GM18861 (cell line): ENCODE data around the gene NUAK1.

Experiments
- ATAC-seq: cut with Tn5 transposase; IDR thresholded peaks from one replicate; pipeline ENCODE4 v1.9.1; 2021; ENCODE audit not compliant: unreplicated experiment

NUAK1 gene

DNA sequence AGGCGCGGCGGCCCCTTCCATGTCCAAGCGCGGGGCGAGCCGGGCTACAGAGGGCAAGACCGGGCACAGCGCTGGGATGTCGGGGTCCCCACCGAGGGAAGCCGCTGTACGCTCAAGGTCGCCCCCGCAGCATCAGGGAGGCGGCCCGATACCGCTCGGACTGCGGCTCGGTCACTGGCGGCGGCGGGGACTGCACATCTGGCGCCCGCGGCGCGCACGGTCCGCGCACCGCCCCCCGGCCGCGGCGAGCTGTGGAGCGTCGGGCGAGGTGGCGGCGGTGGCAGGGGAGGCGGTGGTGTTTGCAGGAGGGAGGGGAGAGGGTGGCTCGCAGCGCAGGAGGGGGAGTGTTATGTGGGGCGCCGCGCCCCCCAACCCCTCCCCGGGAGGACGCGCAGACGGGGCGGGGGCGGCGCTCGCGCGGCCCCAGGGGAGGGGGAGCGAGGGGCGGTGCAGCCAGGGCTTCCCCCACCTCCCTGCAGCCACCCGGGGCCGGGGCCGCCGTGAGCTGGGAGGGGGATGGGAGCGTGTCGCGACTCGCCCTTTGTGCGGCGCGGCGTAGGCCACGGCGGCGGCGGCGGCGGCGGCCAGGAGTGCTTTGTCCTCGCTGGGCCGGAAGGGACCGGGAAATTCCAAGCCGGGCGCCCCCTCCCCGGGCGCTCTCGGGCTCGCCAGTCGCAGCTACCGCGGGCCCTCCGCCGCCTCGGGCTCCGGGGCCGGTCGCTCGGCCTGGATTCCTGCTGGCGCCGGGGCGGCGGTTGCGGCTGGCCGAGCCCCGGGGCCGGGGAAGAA is at the start of gene NUAK1:
Gene NUAK1, minus strand, starts transcription at position 322 of the 789 bp plus-strand sequence. Its CDS starts 301 bp downstream, at position 21.
- no peak for ATAC-seq

DNA sequence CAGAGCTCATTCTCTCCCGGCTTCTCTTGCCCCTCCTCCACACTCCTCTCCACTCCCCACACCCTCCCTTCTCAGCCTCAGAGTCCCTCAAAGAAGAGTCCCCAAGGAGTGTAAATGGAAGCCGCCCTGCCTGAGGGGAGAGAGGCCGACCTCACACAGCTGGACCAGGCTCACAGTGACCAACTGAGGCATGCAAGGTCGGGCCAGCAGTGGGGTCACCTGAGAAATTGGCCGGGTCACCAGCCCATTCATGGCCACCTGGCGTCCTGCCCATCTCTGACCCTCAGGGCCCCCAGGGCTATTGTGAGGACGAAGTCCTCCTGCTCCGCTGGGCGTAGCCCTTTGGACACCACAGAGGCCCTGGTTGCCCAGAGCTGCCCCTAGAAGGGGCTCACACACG is 49.5 kb upstream of the NUAK1 start:
- no peak for ATAC-seq

DNA sequence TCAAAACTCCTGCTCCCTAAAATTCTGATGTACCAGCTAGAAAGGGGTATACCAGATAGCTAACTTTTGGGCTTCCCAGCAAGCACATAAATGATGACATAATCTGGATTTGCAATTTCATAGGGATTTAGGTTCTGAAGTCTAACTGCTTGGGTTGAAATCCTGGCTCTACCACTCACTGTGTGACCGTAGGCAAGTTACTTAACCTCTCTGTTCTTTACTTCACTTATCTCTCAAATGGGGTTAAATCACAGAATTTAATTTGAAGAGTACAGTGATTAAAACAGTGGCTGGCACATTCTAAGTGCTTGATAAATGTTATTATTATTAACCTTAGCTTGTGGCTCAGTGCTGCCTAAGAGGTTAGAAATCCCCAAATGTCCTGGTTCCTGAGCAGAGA is 49.1 kb upstream of the NUAK1 start:
- no peak for ATAC-seq

DNA sequence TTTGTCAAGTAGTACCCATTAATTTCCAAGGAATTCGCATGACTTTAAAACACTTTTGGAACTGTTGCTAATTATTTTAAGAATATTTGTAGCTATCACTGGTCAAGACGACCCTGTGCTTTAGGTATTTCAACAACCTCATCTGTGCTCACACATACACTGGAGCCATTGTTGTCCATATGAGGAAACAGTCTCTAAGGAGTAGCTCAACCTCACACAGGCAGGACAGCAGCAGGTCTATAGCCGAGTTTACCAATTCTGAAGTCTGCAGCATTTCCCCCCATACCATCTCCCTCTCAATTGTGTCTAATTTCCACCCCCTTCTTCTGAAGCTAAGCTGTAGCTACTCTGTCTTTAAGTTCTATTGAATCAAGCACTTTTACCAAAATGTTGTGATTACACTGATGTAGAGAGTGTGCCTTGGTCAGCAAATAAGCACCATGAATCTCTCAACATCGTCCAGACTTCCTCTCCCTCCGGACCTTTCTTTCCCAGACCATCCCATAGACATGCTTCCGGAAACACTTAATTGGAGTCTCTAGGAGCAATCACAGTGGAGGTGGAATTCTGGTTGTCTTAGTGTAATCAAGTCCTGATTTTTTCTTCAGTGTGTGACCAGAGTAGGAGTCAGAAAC is 48.5 kb upstream of the NUAK1 start:
- ATAC-seq: no peak

DNA sequence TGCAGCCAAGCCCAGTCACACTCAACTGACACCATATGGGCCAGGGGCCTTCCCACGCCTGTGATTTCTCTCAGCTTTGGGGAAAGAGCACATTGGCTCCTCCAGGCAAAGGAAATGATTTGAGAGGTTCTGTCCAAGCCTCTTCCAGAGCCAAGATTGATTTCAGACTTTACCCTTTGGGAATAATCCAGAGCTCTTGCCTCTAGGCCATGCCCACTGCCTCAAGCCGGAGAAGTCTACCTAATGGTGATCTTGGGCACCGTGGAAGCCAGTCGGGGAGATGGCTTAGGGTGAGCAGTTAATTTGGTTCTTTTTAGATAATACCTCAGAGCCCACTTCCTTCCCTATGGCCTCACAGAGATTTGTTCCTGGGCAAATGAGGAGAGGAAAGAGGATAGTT is 45.0 kb upstream of the NUAK1 start:
- no peak for ATAC-seq

DNA sequence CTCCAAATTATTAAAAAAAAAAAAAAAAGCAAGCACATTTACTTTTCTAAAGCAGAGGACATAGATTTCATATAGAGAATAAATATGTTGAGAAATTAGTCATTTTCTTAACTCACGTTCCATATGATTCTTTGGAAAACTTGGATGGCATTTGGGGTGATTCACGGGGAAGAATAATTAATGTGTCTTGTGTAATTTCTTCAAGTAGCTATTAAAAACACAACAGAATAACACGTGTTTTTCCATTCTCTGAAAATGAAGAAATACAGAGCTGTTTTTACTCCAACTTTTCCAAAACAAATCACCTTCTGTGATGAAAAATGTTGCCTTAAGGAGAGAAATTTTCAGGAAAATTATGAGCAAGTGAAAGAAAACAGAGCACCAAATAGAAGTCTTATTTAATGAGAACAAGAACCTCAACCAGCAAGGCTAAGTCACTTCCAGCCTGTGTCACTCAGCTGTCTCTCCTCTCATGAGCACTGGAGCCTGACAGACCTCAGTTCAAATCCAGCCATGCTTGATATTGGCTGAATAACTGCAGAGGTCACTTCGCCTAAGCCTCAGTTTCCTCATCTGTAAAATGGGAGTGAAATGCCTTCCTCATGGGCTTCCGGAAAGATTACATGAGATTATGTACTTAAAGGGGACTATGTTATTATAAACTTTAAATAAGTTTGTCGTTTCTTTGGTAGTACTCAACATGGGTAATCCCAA is 42.8 kb upstream of the NUAK1 start:
- no peak for ATAC-seq

DNA sequence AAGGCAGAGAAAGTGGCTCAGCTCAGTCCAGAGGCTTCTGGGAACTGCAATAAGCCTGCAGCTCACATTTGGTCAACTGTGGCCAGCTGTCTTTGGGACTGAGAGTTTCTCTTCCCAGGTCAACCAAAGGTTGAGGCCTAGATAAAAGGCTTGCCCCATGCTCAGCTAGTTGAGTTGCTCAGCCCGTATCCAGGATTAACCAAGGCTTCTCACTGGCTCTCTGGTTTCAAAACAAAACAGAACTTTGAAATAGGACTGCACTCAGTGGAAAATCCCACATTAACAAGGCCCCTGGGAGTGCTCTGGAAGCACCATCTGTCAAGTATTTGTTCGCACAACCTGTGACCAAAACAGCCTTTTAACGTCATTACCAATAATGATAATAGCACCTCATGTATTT is 40.3 kb upstream of the NUAK1 start:
- ATAC-seq: no peak

DNA sequence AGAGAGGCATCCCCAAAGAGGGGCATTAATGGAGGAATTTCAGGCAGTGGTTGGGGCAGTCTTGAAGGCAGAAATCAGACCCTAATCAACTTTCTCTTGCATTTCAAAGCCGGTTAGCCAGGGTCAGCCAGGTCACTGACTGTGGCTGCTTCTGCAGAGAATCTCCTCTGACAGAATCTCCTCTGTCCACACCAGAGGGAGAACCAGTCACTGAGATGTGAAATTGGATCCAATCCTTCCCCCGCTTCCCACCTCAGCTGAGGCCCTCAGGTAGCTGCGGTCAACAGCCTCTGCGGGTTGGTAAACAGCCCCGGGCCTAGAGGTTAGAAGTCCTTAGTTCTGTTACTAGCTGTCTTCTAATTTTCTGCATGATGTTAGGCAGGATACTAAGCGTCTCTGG is 39.8 kb upstream of the NUAK1 start:
- ATAC-seq: no peak

DNA sequence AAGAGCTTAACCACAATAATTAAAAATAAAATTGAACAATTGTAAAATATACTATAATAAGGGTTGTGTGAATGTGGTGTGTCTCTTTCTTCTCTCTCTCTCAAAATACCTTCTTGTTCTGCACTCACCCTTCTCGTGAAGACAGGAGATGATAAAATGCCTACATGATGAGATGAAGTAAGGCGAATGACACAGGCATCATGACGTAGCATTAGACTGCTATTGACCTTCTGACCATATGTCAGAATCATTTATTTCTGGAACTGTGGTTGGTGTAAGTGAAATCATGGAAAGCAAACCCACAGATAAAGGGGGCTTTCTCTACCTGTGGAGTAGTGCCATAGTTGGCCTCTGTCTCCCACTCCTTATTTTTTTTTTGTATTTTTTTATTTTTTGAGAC is 37.8 kb upstream of the NUAK1 start:
- no peak for ATAC-seq

DNA sequence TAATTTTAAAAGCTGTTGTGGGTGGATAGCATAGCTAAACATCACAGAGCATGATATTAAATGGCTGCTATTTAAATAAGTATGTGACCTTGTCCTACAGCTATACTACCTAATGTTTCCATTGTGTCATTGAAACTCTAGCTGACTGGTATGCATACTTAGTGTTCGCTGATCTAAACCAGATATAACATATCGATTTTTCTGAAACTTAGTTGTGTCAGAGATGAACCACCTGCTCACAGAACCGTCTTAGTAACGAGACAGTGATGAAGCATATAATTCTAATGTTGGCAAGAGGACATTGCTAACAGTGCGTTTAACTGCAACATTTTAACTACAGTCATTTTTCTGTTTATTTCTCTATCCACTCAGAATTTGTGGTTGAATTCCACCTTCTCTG is 36.1 kb upstream of the NUAK1 start:
- ATAC-seq: no peak

DNA sequence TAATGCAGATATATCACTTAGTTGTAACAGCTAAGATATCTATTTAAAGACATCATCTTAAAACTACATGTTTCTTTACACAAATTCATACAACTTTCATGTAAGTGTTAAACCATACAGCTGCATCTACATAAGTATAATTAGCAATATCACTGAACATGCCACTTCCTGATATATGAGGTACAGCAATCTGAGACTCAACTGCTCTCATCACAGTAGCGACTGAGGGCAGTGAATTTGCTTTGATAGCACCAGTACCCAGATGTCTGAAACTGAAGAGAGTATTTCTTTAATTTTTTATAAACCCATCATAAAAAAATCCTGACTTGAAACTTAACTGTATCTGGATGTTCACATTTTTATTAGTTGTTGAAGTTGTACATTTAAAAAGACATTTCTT is 34.7 kb upstream of the NUAK1 start:
- no peak for ATAC-seq

DNA sequence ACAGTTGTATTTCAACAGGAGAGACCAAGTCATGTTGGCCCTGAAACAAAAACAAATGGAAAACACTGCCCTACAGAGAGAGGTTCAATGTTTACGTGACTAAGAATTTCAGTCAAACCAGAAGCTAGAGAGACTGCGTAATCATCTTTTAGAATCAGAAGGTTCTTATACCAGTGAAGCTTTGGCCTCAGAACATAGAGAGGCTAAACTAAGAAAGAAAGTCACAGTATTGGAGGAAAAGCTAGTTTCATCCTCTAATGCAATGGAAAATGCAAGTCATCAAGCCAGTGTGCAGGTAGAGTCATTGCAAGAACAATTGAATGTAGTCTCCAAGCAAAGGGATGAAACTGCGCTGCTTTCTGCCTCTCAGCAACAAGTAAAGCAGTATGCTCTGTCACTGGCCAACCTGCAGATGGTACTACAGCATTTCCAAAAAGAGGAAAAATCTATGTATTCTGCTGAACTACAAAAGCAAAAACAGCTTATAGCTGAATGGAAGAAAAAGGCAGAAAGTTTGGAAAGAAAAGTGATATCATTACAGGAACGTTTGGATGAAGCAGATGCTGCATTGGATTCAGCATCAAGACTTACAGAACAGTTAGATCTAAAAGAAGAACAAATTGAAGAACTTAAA is 32.5 kb upstream of the NUAK1 start:
- ATAC-seq: no peak

DNA sequence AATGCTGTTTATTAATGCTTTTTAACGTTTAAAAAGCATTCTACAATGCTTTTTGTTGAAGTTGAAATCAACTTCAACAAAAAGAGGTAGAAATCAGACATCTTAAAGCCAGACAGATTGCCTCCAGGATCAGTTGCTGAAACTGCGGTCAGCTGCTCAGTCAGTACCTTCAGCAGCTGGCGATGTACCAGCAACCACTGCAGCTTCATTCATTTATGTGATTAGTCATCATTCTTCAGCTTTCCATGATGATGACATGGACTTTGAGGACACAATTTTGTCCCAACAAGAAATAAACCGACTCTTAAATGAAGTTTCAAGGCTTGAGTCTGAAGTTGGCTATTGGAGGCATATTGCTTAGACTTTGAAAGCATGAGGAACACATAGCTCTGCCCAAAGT is 31.5 kb upstream of the NUAK1 start:
- no peak for ATAC-seq

DNA sequence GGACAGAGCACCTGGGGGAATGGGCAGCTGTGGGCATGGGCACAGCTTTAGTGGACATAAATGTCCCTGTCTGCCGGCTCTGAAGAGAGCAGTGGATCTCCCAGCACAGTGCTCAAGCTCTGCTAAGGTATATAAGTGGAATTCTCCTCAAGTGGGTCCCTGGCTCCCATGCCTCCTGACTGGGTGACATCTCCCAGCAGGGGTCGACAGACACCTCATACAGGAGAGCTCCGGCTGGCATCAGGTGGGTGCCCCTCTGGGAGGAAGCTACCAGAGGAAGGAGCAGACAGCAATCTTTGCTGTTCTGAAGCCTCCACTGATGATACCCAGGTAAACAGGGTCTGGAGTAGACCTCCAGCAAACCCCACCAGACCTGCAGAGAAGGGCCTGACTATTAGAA is 25.0 kb upstream of the NUAK1 start:
- no peak for ATAC-seq

DNA sequence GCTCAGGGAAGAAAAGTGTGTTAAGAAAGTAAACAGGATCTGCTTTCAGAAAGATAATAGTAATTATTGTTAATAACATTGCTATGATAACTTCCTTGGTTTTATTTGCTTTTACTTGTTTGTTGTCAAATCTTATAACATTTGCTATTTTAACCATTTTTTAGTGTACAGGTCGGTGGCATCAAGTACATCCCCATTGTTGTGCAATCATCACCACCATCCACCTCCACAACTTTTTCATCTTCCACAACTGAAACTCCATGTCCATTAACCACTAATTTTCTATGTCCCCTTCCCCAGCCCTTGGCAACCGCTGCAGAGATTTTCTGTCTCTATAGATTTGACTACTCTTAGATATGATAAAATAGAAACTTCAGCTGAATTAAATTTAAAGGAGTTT is 22.7 kb upstream of the NUAK1 start:
- ATAC-seq: no peak

DNA sequence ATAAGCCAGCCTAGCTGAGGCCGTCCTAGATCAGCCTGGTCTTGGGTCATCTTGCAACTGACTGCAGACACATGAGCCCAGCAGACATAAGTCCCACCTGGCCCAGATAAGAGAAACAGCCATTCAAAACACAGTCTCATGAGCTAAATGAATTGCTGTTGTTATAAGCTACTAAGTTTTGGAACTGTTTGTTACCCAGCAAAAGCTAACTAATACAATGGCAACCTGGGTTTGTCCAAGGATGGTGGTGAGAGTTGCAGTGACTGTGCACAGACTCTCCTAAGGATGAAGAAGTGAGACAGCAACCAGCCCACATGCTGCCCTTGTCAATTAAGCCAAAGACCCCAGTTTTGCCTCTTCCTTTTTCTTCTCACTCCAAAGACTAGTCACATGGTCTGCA is 22.2 kb upstream of the NUAK1 start:
- ATAC-seq: no peak

DNA sequence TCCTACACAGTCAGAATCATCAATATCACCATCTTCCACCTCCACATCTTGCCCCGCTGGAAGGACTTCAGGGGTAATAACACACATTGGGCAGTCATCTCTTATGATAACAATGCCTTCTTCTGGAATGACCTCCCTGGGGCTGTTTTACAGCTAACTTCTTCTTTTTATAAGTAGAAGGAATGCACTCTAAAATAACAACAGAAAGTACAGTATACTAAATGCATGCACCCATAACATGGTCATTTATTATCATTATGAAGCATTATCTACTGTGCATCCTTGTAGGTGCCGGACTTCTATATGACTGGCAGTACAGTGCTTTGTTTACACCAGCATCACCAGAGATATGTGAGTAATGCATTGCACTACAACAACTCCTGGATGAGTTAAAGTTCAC is 19.0 kb upstream of the NUAK1 start:
- no peak for ATAC-seq

DNA sequence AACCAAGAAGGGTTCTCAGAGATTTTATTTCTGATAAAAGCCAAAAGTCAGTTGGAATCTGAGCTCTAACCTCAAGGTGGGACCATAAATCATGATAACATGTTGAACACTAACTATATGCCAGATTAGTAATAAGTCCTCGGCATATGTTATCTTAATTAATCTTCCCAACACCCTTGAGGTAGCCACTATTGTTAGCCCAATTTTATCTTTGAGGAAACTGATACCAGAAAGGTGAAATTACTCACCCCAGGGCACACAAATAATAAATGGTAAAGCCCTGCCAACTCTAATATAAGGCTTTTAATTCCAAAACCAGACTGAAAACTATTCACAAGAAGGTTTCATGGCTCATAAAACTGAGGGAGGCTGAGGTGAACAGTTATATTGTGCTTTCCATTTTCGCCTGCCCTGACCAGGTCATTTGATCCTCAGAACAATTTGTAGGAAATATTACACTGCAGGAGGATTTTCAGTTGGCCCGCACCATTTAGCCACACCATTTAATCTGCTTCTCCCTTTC is 16.1 kb upstream of the NUAK1 start:
- no peak for ATAC-seq

DNA sequence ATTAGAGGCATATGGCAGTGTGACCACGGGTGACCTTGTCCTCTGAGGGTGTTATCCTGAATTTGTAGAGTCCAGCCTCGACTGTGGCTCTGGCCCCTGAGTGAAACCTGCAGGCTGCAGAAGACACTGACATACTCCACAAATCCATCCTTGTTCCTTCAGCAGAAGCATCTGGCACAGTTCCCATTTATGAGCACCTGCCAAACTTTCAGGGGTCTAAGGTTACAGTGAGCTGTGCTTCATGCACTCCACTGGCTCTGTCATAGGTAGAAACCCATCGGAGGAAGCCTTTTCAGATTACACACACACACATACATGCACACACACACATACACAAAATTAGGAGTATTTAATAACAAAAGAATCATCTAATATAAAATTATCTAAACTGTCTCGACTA is 13.6 kb upstream of the NUAK1 start:
- no peak for ATAC-seq

DNA sequence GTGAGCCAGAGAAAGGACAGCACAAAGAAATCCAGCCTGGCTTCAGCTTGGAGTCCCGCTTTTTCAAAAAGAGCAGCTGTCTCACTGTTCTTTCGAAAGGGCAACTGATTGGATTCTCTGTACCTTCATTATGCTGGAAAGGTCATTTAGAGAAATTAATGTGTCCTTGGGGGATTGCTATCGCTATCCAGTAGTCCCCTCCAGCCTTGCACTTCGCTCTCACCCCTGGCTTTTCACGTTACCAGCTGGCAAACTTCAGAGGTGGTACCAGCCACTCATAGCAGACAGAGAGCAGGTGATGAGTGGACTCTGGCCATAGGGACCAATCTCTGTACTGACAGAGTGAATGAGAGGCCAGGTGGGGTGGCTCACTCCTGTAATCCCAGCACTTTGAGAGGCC is 11.8 kb upstream of the NUAK1 start:
- ATAC-seq: no peak

DNA sequence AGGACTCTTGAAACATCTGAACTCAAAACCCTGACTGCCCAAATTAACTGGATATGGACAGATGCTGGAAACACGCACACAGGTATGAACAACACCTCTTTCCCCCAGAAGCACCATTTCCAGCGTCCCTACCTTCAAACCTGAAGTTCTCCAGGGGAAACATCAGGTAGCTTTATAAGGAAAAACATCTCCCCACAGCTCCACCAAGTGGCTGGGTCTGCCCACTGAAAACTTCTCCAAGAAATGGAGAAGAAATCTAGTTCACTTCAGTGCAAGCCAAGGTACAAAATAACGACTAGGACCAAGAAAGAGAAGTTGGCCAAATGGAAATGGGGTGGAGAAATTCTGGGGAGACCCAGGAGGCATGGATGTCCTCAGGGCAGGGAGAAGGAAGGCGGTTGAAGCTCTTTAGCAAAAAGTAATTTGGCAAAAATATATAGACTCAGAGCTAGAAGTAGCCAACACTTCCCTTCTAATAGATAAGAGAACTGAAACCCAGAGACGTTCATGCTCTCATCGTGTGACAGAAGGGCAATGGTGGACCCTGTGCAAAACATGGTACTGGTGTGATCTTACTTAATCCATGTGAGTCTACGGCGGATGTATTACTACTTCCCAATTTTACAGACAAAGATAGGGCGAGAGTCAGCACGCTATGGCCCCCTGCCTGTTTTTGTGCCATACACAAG is 10.5 kb upstream of the NUAK1 start:
- no peak for ATAC-seq
